DMS 273 treated with DMSO at 0.1 percent for 48 hours (cell line): ENCODE results near the gene SYCE3.
"Not testable (repeated sequence)": the region's sequence is repeated elsewhere in the genome, so short reads cannot be mapped to it uniquely, and the experiment has no call there.

Experiments used
- DNase-seq: peaks from one replicate; lab custom pipeline; 2025; lab: John Stamatoyannopoulos, UW

SYCE3 gene, protein sequence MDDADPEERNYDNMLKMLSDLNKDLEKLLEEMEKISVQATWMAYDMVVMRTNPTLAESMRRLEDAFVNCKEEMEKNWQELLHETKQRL

DNA sequence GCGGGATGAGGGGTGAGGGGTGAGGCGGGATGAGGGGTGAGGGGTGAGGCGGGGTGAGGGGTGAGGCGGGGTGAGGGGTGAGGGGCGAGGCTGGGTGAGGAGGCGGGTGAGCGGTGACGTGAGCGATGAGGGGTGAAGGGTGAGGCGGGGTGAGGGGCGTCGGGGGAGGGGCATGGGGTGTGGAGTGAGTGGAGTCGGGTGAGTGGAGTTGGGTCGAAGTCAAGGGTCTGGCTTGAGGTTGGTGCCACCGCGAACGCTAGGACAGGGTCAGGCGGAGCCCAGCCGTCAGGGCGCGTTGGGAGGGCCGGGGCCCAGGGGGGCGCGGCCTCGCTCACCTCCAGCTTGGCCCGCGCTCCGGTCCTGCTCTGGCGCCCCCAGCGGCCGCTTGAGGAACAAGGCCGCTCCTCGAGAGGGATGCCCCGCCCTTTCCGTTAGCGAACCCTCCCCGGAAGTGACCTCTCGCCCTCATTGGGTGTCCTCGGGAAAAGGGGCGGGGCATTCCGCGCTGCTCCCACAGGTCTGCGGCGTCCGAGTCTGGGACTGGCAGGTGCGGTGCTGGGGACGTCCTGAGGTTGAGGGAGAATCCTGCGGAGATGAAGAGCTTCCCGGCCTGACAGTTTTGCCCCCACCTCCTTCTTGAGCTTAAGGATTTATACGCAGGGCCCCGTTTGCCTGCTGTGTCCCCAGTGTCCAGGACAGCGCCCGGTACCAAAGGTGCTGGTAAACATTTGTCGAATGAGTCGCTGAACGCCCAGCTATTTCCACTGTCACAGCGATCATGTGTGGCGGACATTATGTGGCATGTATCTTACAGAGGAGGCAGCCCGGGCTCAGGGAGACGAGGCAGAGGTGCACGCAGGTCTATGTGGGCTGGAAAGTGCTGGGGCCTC is at the start of gene SYCE3:
SYCE3 (minus strand) TSS at position 397 of the 890 bp plus-strand sequence. CDS start 6,514 bp downstream, outside the sequence.
- peak; percentile 81 for DNase-seq

DNA sequence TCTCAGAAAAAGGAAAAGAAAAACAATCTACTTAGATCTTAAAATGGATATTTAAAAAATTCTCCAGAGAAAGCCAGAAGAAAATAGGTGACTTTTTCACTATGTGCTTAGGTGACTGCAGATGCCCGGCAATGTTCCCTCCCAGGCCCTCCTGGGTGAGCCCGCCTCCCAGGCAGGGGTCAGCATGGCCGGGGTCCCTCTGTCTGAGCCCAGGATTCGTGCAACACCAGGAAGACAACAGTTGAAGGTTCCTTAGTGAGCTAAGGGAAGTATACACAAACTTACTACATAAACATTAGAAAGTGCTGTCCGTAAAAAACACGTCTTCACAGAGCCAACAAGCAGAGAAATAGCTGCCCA is 49.4 kb upstream of the SYCE3 start:
- DNase-seq: no peak

DNA sequence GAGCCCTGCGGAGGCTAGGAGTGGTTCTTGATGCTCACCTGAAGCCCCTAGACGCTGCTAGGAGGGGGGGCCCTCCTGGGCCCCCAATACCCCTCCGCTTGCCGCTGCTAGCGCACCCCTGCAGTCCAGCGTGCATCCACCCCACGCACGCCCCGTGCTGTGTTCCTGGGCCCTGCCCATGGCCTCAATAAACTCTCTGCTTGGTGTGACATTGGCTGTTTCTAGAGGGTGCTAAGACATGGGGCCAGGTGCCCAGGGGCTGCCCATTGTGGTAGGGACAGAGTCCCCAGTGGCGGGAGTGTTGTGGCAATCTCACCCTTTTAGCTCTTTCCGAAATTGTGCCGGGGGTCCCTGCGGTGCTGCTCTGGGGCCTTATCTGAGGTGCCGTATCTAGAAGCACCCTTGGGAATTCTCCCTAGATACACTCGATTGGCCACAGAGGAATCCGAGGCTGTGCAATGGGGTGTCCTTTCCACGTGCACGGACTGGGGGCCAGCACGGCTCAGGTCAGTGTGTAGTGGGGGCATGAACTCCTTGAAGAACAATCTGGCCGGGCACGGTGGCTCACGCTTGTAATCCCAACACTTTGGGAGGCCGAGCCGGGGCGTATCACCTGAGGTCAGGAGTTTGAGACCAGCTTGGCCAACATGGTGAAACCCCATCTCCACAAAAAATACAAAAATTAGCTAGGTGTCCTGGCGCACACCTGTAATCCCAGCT is 48.8 kb upstream of the SYCE3 start:
- DNase-seq: no peak

DNA sequence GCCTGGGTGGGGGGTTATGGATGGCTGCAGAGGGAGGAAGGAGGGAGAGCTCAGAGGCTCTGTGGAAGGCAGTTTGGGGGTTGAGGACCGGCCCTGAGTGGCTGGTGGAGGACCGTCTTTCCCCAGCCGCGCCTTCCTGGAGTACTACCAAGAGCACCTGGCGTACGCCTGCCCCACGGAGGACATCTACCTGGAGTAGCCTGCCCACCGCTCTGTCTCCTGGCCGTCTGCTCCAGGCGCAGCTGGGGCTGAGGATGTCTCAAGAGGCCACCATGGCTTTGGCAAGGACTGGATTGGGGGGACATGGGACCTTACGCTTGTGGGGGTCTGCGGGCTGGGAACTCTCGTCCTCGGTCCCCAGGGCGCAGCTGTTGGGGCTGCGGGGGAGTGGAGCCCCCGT is 47.9 kb upstream of the SYCE3 start:
- DNase-seq: no peak

DNA sequence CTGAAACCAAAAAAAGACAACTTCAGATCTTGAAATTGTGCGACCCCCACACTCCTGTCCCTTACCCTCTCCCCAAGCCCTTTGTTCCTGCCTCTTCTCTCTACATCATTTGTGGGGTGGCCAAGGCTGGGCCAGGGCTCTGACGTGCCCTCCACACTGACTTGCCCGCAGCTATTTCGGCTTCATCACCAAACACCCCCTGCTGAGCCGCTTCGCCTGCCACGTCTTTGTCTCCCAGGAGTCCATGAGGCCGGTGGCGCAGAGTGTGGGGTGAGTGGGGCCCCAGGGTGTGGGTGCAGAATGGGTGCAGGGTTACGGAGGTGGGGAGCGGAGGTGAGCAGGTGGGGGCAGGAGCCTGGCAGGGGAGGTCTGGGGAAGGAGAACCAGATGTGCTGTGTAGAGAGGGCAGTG is 47.3 kb upstream of the SYCE3 start:
- DNase-seq: no peak

DNA sequence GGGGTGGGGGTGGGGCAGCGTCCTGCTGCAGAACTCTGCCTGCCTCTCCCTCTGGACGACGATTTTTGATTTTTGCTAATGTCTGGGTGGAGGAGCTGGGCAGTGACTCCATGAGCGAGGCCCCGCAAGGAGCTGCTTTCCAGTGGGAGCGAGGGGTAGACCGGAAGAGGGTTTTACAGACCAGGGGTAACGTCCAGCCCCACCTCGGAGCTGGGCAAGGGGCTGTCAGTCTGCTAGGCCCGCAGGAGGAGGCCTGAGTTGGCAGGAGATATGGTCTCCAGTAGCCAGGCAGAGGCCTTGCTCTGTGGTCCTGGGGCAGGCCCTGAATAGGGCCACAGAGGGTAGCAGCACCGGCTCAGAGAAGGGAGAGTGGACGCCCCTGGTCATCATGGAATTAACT is 46.9 kb upstream of the SYCE3 start:
- DNase-seq: no peak

DNA sequence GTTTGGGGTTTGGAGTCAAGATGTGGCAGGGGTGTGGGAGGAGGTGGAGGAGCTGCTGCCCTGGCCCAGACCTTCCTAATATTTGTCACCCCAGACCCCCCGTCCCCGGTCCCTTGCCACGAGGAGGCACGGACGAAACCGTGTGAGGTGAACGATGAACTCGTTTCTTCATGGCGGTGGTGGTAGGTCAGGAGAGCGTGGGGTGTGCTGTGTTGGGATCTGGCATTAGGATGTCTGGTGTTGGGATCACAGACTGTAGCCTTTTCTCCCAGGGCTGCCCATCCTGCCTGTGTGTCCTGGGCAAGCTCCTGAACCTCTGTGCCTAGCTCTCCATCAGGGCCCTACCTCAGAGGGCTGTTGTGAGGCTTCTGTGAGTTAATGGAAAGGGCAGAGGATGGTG is 46.3 kb upstream of the SYCE3 start:
- no peak for DNase-seq

DNA sequence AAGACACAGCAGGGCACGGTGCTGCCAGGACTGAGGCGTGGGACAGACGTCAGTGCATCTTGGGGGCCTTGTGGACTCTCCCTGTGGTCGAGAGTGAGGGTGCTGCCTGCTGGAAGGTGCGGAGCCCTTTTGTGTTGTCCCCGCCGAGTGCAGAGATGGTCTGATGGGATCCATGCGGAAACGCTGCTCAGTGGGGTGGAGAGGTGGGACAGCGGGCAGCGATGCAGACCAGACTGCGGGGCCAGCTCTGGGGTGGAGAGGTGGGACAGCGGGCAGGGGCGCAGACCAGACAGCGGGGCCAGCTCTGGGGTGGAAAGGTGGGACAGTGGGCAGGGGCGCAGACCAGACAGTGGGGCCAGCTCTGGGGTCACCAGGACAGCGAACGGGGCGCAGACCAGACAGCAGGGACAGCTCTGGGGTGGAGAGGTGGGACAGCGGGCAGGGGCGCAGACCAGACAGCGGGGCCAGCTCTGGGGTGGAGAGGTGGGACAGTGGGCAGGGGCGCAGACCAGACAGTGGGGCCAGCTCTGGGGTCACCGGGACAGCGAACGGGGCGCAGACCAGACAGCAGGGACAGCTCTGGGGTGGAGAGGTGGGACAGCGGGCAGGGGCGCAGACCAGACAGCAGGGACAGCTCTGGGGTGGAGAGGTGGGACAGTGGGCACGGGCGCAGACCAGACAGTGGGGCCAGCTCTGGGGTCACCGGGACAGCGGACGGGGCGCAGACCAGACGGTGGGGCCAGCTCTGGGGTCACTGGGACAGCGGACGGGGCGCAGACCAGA is 45.5 kb upstream of the SYCE3 start:
- not testable (repeated sequence) for DNase-seq

DNA sequence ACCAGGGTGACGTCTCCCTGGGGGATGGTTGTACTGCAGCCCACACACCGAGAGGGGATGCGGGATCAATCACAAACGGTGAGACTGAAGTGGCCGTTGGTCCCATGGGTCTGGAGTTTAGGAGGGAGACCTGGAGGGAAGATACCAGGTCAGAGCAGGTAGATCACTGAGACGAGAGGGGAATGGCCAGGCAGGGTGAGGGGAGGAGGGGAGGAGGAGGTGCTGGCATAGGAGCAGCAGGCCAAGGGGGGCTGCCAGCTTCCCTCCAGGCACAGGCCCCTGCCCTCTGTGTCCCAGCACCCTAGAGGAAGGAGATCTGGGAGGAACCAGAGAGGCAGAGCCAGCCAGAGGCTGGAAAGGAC is 44.9 kb upstream of the SYCE3 start:
- DNase-seq: no peak

DNA sequence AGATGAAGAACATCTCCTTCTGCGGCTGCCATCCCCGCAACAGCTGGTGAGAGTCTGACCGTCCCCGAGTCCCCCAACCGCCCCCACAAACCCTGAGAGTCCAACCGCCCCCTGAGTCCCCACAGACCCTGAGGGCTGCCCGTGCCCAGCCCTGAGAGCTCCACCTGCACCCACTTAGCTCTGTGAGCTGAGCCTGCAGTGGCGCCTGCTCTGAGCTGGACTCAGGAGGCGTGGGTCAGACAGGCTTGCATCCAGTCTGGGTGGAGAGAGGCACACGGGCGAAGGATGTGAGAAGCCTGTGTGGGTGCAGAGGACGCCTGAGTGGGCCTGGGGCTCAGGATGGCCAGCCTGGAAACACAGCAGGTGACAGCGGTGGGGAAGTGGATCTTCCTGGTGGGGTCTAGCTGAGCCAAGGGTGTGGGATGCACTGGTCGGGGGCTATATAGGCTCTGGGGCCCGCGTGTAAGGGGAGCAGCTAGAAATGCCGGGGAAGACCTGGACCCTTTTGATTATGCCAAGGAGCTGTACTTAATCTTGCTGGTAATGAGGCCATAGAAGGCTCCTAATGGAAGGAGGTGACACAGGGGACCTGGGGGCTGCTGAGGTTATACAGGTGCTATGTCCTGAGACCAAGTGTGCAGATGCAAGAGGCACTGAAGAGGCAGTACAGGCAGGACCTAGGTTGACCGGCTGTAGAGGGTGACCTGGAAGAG is 44.4 kb upstream of the SYCE3 start:
- DNase-seq: no peak

DNA sequence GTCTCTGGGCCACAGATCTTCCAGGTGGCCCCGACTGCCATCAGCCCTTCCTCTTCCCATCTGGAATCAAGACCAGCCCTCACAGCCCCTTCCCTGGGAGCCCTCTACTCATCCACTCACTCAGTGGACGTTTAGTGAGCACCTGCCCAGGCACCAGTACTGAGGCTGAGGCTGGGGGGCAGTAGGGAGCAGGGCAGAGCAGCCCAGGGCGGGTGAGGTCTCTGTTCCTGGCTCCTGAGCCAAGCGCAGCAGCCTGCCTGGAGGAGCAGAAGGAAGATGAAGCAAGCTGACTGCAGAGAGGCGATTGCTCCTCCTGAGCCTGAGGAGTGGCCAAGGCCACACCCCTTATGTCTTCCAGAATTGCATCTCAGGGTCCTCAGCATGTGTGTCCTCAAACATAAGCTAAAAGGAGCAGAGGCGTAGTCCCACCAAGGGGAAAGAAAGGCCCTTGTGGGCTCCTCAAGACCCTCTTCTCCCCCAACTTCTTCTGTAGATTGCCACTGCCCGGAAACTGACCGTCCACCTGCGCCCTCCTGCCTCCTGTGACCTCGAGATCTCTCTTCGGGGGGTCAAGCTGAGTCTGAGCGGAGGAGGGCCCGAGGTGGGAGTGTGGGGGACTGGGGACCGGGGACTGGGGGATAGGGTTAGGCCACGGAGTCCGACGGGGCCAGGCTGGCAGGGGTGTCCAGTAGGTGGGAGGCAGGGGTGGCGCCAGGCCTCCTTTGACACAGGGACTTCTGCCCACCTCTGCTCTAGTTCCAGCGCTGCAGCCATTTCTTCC is 43.6 kb upstream of the SYCE3 start:
- DNase-seq: no peak

DNA sequence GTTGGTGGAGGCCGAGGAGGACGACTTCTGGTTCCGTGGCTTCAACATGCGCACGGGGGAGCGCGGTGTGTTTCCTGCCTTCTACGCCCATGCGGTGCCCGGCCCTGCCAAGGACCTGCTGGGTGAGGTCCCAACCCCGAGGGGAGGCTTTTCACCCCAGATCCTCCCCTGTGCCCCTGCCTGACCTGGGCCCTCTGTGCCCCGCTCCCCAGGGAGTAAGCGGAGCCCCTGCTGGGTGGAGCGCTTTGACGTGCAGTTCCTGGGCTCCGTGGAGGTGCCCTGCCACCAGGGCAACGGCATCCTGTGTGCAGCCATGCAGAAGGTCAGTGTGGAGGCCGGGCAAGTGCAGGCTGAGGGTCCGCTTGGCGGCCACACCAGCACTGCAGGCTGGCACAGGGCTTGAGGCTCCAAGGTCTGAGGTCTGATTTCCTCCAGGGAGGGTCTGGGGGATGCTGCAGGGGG is 42.9 kb upstream of the SYCE3 start:
- DNase-seq: no peak

DNA sequence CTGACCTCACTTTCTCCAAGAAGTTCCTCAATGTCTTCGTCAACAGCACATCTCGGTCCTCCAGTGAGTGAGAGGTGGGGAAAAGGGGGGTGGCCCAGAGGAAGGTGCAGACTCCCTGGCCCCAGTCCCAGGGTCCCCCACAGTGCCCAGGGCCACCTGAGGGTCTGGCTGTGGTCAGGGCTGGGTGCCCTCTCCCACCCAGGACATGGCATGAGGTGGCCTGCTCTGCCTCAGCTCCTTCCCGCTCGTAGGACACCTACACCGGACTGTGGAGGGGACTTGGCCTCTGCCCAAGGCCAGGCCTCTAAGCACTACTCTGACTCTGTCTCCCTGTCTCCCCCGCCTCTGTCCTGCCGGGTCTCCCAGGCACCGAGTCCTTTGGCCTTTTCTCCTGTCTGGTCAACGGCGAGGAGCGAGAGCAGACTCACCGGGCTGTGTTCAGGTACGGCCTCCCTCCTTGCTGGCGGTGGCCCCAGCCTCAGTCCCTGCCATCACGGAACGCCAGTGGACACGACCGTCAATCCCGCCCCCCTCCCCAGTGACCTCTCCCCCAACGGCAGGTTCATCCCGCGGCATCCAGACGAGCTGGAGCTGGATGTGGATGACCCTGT is 42.4 kb upstream of the SYCE3 start:
- DNase-seq: no peak

DNA sequence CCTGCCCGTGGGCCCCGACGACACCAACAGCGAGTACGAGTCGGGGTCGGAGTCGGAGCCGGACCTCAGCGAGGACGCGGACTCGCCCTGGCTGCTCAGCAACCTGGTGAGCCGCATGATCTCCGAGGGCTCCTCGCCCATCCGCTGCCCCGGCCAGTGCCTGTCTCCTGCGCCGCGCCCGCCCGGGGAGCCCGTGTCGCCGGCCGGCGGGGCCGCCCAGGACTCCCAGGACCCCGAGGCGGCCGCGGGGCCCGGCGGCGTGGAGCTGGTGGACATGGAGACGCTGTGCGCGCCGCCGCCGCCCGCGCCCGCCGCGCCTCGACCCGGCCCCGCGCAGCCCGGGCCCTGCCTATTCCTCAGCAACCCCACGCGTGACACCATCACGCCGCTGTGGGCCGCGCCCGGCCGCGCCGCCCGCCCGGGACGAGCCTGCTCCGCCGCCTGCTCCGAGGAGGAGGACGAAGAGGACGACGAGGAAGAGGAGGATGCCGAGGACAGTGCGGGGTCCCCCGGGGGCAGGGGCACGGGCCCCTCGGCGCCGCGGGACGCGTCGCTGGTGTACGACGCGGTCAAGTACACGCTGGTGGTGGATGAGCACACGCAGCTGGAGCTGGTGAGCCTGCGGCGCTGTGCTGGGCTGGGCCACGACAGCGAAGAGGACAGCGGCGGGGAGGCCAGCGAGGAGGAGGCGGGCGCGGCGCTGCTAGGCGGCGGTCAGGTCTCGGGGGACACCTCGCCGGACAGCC is 41.7 kb upstream of the SYCE3 start:
- no peak for DNase-seq

DNA sequence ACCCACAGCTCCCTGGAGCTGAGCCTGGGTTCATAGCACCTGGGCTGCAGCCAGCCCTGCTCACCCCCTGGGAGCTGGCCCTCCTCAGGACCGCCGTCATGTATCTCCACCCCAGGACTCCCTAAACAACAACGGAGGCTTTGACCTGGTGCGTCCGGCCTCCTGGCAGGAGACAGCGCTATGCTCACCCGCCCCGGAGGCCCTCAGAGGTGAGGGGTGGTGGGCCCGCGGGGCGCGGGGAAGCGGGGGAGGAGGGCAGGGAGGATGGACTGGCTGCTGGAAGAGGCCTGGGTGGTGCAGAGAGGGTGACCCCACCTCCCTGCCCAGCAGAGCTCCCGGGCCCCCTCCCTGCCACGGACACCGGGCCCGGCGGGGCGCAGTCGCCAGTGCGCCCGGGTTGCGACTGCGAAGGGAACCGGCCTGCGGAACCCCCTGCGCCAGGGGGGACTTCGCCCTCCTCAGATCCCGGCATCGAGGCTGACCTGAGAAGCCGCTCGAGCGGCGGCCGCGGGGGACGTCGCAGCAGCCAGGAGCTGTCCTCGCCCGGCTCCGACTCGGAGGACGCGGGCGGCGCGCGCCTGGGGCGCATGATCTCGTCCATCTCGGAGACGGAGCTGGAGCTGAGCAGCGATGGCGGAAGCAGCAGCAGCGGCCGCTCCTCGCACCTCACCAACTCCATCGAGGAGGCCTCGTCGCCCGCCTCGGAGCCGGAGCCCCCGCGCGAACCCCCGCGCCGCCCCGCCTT is 41.0 kb upstream of the SYCE3 start:
- no peak for DNase-seq

DNA sequence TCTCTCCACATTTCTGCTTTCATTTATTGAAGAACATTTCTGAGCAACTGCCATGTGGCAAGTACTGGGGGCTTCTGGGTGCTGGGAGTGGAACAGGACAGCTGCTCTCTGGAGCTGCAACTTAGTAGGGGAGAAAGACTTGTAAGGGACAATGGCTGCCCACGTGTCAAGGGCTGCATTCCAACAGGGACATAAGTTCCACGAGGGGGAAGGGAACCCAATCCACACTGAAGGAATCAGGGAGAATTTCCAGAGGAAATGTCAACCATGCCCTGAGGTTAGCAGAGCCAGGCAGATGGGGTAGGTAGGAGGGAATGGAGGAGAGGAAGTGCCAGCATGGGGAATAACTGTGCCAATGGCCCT is 39.6 kb upstream of the SYCE3 start:
- DNase-seq: no peak

DNA sequence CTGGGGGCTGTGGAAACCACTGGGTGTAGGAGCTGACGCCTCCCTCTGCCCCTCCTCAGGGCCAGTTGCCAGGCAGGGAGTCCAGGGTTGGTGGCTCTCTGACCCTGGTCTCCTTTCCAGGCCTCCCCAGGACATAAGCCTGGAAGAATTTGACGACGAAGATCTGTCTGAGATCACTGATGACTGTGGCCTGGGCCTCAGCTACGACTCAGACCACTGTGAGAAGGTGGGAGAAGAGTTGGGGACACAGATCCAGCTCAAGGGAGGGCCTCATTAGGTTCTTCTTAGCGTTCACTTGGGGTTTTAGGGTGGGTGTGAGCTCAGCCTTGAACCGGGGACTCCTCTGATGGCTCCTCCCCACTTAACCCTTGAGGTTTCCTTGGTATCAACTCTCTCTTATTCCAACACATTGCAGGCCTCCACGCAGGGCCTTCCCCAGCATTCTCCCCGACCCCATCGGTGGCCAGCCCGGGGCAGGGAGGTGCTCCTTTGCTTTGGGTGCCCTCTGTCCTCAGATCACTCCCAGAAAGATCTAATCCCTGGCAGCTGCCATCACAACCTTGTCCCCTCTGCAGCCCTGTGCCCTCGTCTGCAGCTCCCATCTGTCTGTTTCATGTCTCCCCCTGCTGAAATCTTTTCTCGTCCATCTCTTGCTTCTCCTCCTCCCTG is 39.1 kb upstream of the SYCE3 start:
- no peak for DNase-seq

DNA sequence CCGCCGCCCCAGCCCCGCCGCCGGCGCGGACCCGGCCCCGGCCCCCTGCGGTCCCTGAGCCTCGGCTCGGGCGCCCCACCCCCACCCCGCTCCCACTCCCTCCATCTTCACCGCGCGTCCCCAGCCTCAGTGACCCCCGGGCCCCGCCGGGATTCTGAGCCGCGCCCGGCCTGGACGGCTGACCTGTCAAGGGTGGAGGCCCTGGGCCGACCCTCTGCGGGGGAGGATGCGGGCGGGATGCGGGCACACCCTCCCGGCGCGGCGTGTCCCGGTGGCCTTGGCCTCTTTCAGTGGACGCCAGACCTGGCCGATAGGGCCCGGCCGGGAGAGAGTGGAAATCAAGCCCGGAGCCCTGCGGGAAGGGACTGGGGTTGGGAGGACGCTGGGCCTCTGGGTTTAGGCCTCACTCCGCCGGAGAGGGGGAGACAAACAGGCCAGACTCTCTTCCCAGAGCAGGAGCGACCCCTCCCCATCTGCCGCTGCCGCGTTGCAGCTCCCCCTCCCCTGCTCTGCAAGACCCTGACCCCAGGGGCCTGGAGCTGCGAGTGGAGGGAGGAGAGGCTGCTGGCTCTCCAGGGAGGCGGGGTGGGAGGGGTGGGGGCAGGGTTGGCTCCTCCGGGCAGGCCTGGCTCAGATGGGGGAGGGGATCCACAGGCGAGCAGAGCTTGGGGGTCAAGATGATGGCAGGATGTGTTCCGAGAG is 38.4 kb upstream of the SYCE3 start:
- DNase-seq: no peak
